Loucy (cell line): ENCODE data around the gene DOK7.
"Not testable (repeated sequence)": the region's sequence is repeated elsewhere in the genome, so short reads cannot be mapped to it uniquely, and the experiment has no call there.

Experiments
- H2AFZ ChIP-seq: fragments of 200-600 bp; sonication (generic); 2 replicates; pipeline ENCODE4 v1.6.0; 2016; ENCODE audit warnings: antibody characterized with exemption, mild to moderate bottlenecking, low read length, moderate library complexity
- H3F3A ChIP-seq: fragments of 200-600 bp; 2 replicates; pipeline ENCODE4 v1.6.0; 2016; ENCODE audit warnings: antibody characterized with exemption, low read depth, mild to moderate bottlenecking
- H3K27me3 ChIP-seq: fragments of 200-600 bp; sonication (generic); 2 replicates; pipeline ENCODE4 v1.6.1; 2014; ENCODE audit warnings: low read length, mild to moderate bottlenecking; ENCODE audit not compliant: insufficient read depth, poor library complexity, severe bottlenecking
- H3K36me3 ChIP-seq: fragments of 200-600 bp; sonication (generic); 2 replicates; pipeline ENCODE4 v1.6.1; 2016; ENCODE audit warnings: low read length; ENCODE audit not compliant: insufficient read depth
- H3K4me1 ChIP-seq: fragments of 200-600 bp; sonication (generic); 2 replicates; pipeline ENCODE4 v1.5.1; 2014; ENCODE audit warnings: low read length, mild to moderate bottlenecking; ENCODE audit not compliant: insufficient read depth, poor library complexity, severe bottlenecking
- H3K4me2 ChIP-seq: fragments of 200-600 bp; sonication (generic); 2 replicates; pipeline ENCODE4 v1.6.0; 2014; ENCODE audit warnings: antibody characterized with exemption, low read length, low read depth, mild to moderate bottlenecking; ENCODE audit not compliant: poor library complexity, severe bottlenecking
- H3K4me3 ChIP-seq: fragments of 200-600 bp; sonication (generic); 2 replicates; pipeline ENCODE4 v1.5.1; 2014; ENCODE audit warnings: low read length, mild to moderate bottlenecking, mixed read lengths; ENCODE audit not compliant: poor library complexity, severe bottlenecking
- H3K79me2 ChIP-seq: fragments of 200-600 bp; sonication (generic); 2 replicates; pipeline ENCODE4 v1.6.1; 2014; ENCODE audit warnings: low read length; ENCODE audit not compliant: insufficient read depth
- H3K9ac ChIP-seq: fragments of 200-600 bp; sonication (generic); 2 replicates; pipeline ENCODE4 v1.6.0; 2014; ENCODE audit warnings: mild to moderate bottlenecking, low read depth, low read length, moderate library complexity; ENCODE audit not compliant: poor library complexity, severe bottlenecking
- H3K9me2 ChIP-seq: fragments of 200-600 bp; sonication (generic); replicated peaks from 2 replicates; pipeline ENCODE4 v1.6.1; 2016; ENCODE audit warnings: low read depth, low read length, mixed read lengths
- H3K9me3 ChIP-seq: fragments of 200-600 bp; sonication (generic); 2 replicates; pipeline ENCODE4 v1.6.1; 2014; ENCODE audit warnings: mild to moderate bottlenecking, antibody characterized with exemption, low read length, low read depth; ENCODE audit not compliant: insufficient read depth
- H4K20me1 ChIP-seq: fragments of 200-600 bp; sonication (generic); 2 replicates; pipeline ENCODE4 v1.6.0; 2014; ENCODE audit warnings: antibody characterized with exemption, low read length, mild to moderate bottlenecking; ENCODE audit not compliant: insufficient read depth, poor library complexity, severe bottlenecking
- EZH2phosphoT487 ChIP-seq: fragments of 200-600 bp; IDR thresholded peaks from 2 replicates; pipeline ENCODE4 v1.6.1; 2018; ENCODE audit warnings: antibody characterized with exemption, mild to moderate bottlenecking, moderate library complexity, borderline replicate concordance
- TF ChIP-seq, protein P1 (sequence below): fragments of 200-600 bp; sonication (generic); conservative IDR thresholded peaks from 2 replicates; pipeline ENCODE4 v1.5.1; 2014; ENCODE audit warnings: mild to moderate bottlenecking, antibody characterized with exemption, low read length

Gene DOK7

DNA sequence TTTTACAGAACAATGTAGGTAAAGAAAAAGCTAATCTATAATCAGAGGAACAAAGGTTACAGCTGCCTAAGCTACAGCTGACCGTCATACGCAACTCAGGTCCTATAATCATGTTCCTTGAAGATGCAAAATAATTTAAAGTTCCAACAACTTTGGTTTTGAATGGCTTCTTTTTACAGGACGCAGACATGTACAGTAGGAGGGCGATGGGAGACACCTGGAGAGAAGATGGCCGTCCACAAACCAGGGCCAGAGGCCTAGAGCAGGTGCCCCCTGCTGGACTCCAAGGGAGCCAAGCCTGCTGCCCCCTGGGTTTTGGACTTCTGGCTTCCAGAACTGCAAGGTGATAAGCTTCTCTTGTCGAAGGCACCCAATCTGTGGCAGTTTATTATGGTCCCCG is 10.7 kb upstream of the DOK7 start:
- Histone ChIP-seq H3K79me2 (no peaks in the 10 kb centered on the region), H3K4me2 (no peak overlapping the region), H3K36me3 (no peaks in the 10 kb centered on the region), H3K27me3 (no peaks in the 10 kb centered on the region), H3K9me3 (no peaks in the 10 kb centered on the region), H3K4me3 (no peak overlapping the region), H2AFZ (0 out of 2 replicates have a peak overlapping the region, but pooled peaks have one; percentile 9), H3K4me1 (no peaks in the 10 kb centered on the region), H4K20me1 (no peaks in the 10 kb centered on the region), H3F3A (no peaks in the 10 kb centered on the region), H3K9me2 (no peaks in the 10 kb centered on the region), H3K9ac (no peak overlapping the region)
- no peak for TF ChIP-seq EZH2phosphoT487
- TF ChIP-seq, protein P1, sequence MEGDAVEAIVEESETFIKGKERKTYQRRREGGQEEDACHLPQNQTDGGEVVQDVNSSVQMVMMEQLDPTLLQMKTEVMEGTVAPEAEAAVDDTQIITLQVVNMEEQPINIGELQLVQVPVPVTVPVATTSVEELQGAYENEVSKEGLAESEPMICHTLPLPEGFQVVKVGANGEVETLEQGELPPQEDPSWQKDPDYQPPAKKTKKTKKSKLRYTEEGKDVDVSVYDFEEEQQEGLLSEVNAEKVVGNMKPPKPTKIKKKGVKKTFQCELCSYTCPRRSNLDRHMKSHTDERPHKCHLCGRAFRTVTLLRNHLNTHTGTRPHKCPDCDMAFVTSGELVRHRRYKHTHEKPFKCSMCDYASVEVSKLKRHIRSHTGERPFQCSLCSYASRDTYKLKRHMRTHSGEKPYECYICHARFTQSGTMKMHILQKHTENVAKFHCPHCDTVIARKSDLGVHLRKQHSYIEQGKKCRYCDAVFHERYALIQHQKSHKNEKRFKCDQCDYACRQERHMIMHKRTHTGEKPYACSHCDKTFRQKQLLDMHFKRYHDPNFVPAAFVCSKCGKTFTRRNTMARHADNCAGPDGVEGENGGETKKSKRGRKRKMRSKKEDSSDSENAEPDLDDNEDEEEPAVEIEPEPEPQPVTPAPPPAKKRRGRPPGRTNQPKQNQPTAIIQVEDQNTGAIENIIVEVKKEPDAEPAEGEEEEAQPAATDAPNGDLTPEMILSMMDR = peak; percentile 73

DNA sequence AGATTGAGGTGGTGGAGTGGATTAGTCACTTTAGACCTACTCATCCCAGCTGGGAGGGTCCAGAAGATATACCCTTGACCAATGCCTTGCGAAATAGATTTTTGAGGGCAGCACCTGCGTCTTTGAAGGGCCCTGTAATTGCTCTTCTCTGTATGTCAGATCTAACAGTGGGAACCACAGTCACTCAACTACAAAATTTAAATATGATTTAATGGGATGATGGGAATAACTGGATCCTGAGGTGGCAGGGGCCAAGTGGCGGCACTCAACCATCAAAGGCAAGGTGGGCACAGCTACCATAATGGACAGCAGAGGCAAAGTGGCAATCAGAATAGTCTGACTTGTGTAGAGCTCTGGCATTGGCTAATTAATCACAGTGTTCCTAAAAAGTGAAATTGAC is 7.5 kb upstream of the DOK7 start:
- not testable (repeated sequence) for H3K27me3 ChIP-seq

DNA sequence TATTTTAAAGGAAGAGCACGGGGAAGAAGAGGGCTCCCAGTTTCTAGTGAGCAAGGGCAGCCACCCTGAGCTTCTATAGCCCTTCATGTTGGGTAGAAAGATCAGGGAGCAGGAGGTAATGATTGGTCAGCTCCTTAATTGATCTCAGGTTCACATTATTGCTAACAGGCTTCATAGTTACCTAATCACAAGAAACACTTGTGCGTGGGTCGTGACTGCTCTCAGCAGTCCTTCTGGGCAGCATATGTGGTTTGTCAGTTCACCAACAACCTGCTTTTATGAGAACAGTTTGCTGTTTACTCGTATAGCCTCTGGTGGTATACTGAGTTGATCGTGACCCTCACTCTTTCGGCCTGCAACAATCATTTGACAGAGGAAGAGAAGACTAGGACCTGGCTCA is 4.7 kb upstream of the DOK7 start:
- H3K4me3 ChIP-seq = no peak overlapping the region
- H3K9ac ChIP-seq = no peak overlapping the region
- no peaks in the 10 kb centered on the region for H3K4me1 ChIP-seq
- no peaks in the 10 kb centered on the region for H3K36me3 ChIP-seq
- no peaks in the 10 kb centered on the region for H3K9me2 ChIP-seq
- H3K9me3 ChIP-seq = no peaks in the 10 kb centered on the region
- no peaks in the 10 kb centered on the region for H4K20me1 ChIP-seq
- TF ChIP-seq, protein P1 = no peak
- TF ChIP-seq EZH2phosphoT487 = no peak
- no peak overlapping the region for H2AFZ ChIP-seq
- no peaks in the 10 kb centered on the region for H3F3A ChIP-seq
- H3K4me2 ChIP-seq = no peak overlapping the region
- no peaks in the 10 kb centered on the region for H3K27me3 ChIP-seq
- H3K79me2 ChIP-seq = no peaks in the 10 kb centered on the region

More for the DNA sequence above, 7.5 kb upstream of the DOK7 start:
- not testable (repeated sequence) for H3K4me3 ChIP-seq, H3K9me3 ChIP-seq, H3K9ac ChIP-seq, H3K4me2 ChIP-seq, H3K4me1 ChIP-seq, H3F3A ChIP-seq, H4K20me1 ChIP-seq, H3K79me2 ChIP-seq, H2AFZ ChIP-seq, H3K36me3 ChIP-seq, H3K9me2 ChIP-seq

DNA sequence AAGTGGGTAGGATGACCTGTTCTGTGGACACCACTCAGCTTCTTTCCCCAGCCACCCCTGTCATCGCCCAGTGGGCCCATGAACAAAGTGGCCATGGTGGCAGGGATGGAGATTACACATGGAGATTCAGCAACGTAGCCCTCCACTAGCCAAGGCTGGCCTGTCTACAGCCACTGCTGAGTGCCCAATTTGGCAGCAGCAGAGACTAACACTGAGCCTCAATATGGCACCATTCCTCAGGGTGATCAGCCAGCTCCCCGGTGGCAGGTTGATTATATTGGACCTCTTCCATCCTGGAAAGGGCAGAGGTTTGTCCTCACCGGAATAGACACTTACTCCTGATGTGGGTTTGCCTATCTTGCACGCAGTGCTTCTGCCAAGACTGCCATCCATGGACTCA is 4.0 kb upstream of the DOK7 start:
- H3K9me3 ChIP-seq, H3K79me2 ChIP-seq, H3K27me3 ChIP-seq, H3K9ac ChIP-seq, H3K4me2 ChIP-seq, H3K9me2 ChIP-seq, H3K36me3 ChIP-seq, H4K20me1 ChIP-seq, H2AFZ ChIP-seq, H3K4me1 ChIP-seq, H3K4me3 ChIP-seq, H3F3A ChIP-seq: not testable (repeated sequence)
